HL-60 (cell line): ENCODE measurements around the gene TUBGCP5.
A peak's percentile ranks its signal among the peaks of the same experiment; 100 is the strongest.

ENCODE experiments used
- DNase-seq, 2 experiments: peaks; one replicate each; pipeline ENCODE4 v3.0.0-alpha.2; 2010 to 2020; ENCODE audit warnings: low read depth in 1 of 2, low spot score in 1 of 2
- H3K27ac ChIP-seq: fragments of 250-450 bp; sonication (Bioruptor Pico); replicated peaks from 2 replicates; pipeline ENCODE4 v1.5.1; 2020; ENCODE audit warnings: mild to moderate bottlenecking, moderate library complexity
- H3K27me3 ChIP-seq: fragments of 250-450 bp; sonication (Bioruptor Pico); 2 replicates; pipeline ENCODE4 v1.5.1; 2021; ENCODE audit warnings: mild to moderate bottlenecking, moderate library complexity; ENCODE audit not compliant: insufficient read depth, poor library complexity, severe bottlenecking
- H3K4me3 ChIP-seq: replicated peaks from 2 replicates; pipeline ENCODE4 v1.5.1; 2011; ENCODE audit warnings: mild to moderate bottlenecking, control low read depth, low read length; ENCODE audit not compliant: insufficient read depth
- CTCF ChIP-seq: IDR thresholded peaks from one replicate; pipeline ENCODE4 v1.5.1; 2011; ENCODE audit warnings: low read length, control low read depth, inconsistent platforms; ENCODE audit not compliant: insufficient read depth
- GABPA ChIP-seq: IDR thresholded peaks from 2 replicates; pipeline ENCODE4 v1.6.1; 2012; ENCODE audit warnings: low read depth
- POLR2AphosphoS5 ChIP-seq: IDR thresholded peaks from 2 replicates; pipeline ENCODE4 v1.6.1; 2012; ENCODE audit warnings: low read depth
- REST ChIP-seq: IDR thresholded peaks from 2 replicates; pipeline ENCODE4 v1.6.1; 2012; ENCODE audit warnings: low read depth; ENCODE audit not compliant: insufficient replicate concordance
- SPI1 ChIP-seq: IDR thresholded peaks from 2 replicates; pipeline ENCODE4 v1.6.1; 2012; ENCODE audit warnings: low read depth, mild to moderate bottlenecking, borderline replicate concordance

The TUBGCP5 gene

GRCh38 chr15:23038726-23039142 is 635 bp downstream of the TUBGCP5 start:
- H3K4me3 ChIP-seq = peak overlapping the region; percentile 66
- peak overlapping the region; percentile 91 for H3K27ac ChIP-seq
- DNase-seq = peak in 1 of 2 experiments; percentile 13
- no peaks in the 10 kb centered on the region for H3K27me3 ChIP-seq
- TF ChIP-seq REST = no peak

GRCh38 chr15:23035964-23036566 is 3.3 kb downstream of the TUBGCP5 start:
- peak; percentile 50 to 58 for DNase-seq
- no peak overlapping the region for H3K4me3 ChIP-seq
- TF ChIP-seq POLR2AphosphoS5 = no peak
- peak; percentile 87 for TF ChIP-seq CTCF
- TF ChIP-seq GABPA = no peak
- TF ChIP-seq SPI1 = no peak
- no peak for TF ChIP-seq REST

GRCh38 chr15:23033979-23034378 is 5.4 kb downstream of the TUBGCP5 start:
- Histone ChIP-seq H3K4me3 (no peak overlapping the region), H3K27me3 (no peaks in the 10 kb centered on the region), H3K27ac (no peak overlapping the region)
- DNase-seq = no peak
- no peak for TF ChIP-seq SPI1
- no peak for TF ChIP-seq POLR2AphosphoS5
- TF ChIP-seq CTCF = no peak

More at GRCh38 chr15:23035964-23036566, 3.3 kb downstream of the TUBGCP5 start:
- Histone ChIP-seq H3K27me3 (no peaks in the 10 kb centered on the region), H3K27ac (no peak overlapping the region)

- no peak overlapping the region for H3K27ac ChIP-seq
- DNase-seq = no peak
- no peak for TF ChIP-seq CTCF
- TF ChIP-seq GABPA = no peak
- TF ChIP-seq POLR2AphosphoS5 = no peak
- no peak for TF ChIP-seq SPI1
- no peak for TF ChIP-seq REST
- no peaks in the 10 kb centered on the region for H3K27me3 ChIP-seq
- H3K4me3 ChIP-seq = no peak overlapping the region
These were observed 13.2 kb downstream of the TUBGCP5 start for GRCh38 chr15:23026218-23026617.
